ENCODE results near the gene TBK1. TPM values are rescaled to one million over a fixed set of nuclear protein-coding genes. Genes with fewer than 3 reads are reported as not detected.

TBK1 gene
- total and polyA plus RNA-seq, 10 of the 15 experiments (the other 5 are each of a cell fraction or from before 2014, with no cell fraction given): 13.4 to 49.3 (median 37.7) TPM

DNA sequence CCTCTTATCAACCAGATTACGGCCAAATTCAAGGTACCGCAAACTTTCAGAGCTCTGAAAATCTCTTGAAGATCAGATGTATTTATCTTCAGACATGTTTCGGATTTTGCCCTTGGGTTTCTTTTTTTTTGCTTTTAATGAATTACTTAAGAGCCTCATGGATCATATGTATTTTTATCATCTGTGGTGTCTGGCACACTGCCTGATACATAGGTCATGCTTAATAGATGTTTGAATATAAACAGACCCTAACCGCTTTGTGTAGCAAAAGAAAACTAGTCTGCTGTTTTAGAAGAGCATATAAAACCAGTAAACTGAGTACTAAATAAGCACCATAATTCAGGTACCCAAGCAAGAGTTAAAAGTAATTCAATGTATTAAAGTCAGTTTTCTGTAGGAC, 20.1 kb upstream of the TBK1 start:
- TF ChIP-seq, protein P1, sequence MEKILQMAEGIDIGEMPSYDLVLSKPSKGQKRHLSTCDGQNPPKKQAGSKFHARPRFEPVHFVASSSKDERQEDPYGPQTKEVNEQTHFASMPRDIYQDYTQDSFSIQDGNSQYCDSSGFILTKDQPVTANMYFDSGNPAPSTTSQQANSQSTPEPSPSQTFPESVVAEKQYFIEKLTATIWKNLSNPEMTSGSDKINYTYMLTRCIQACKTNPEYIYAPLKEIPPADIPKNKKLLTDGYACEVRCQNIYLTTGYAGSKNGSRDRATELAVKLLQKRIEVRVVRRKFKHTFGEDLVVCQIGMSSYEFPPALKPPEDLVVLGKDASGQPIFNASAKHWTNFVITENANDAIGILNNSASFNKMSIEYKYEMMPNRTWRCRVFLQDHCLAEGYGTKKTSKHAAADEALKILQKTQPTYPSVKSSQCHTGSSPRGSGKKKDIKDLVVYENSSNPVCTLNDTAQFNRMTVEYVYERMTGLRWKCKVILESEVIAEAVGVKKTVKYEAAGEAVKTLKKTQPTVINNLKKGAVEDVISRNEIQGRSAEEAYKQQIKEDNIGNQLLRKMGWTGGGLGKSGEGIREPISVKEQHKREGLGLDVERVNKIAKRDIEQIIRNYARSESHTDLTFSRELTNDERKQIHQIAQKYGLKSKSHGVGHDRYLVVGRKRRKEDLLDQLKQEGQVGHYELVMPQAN (conservative IDR thresholded peaks at IDR 0.05): no peak
- SMC1A ChIA-PET (ENCODE audit: uncharacterized antibody, unreplicated experiment): interaction anchor here (0.8 to 1.4 kb wide), 2 partner anchors 14 to 41 kb away, joined by 3 to 4 read pairs; no protein-coding TSS in a partner anchor
- POLR2A ChIA-PET: no interaction called here
- H3K9me3 ChIP-seq (replicated peaks; ENCODE audit: control insufficient read depth, insufficient read depth, low read length): no peaks in the 10 kb centered on the region
- BruUV-seq (replicated peaks): no TSS peak
- H3K9ac ChIP-seq (ENCODE audit: control insufficient read depth, insufficient read depth, low read length): no peak overlapping the region
- DNase-seq (ENCODE audit: low read depth, low spot score) (no peak), ATAC-seq (no peak), FAIRE-seq (no peak)
- no peak overlapping the region for H3K4me2 ChIP-seq (ENCODE audit: control insufficient read depth, insufficient read depth)
- H3K27me3 ChIP-seq (replicated peaks in 1 of 2; ENCODE audit: control insufficient read depth in 2 of 2, insufficient read depth in 2 of 2, low read length in 1 of 2): no peaks in the 10 kb centered on the region
- H4K20me1 ChIP-seq (ENCODE audit: control insufficient read depth, insufficient read depth): no peaks in the 10 kb centered on the region
- RAD21 ChIA-PET (ENCODE audit: unreplicated experiment): no interaction called here
- in situ Hi-C loops (cut with MboI): no loop called here
- CTCF ChIA-PET: interaction anchor here (1.0 kb wide), 2 partner anchors 10 to 175 kb away, joined by 3 to 4 read pairs; no protein-coding TSS in a partner anchor
- H3K27ac ChIP-seq (ENCODE audit: control insufficient read depth, insufficient read depth): no peak overlapping the region
- H3K4me3 ChIP-seq: no peak overlapping the region
- peaks cover 0 to 29% of the 10 kb centered on the region in 2 experiments for H3K36me3 ChIP-seq (ENCODE audit: control insufficient read depth in 2 of 2, insufficient read depth in 2 of 2, low read length in 1 of 2)
- 94% methylated on average over 4 of the region's 4 CpGs for WGBS (ENCODE audit: insufficient coverage, insufficient replicate concordance, low lambda C conversion rate, missing lambda C conversion rate)
- no peaks in the 10 kb centered on the region for H3K4me1 ChIP-seq (ENCODE audit: control insufficient read depth, insufficient read depth, low read length)
- intact Hi-C loops (cut with micrococcal nuclease; ENCODE audit: unreplicated experiment): no loop called here
- H2AFZ ChIP-seq (ENCODE audit: control insufficient read depth, low read depth, low read length): no peak overlapping the region
- no peaks in the 10 kb centered on the region for H3K79me2 ChIP-seq (ENCODE audit: control insufficient read depth, insufficient read depth, low read length)

DNA sequence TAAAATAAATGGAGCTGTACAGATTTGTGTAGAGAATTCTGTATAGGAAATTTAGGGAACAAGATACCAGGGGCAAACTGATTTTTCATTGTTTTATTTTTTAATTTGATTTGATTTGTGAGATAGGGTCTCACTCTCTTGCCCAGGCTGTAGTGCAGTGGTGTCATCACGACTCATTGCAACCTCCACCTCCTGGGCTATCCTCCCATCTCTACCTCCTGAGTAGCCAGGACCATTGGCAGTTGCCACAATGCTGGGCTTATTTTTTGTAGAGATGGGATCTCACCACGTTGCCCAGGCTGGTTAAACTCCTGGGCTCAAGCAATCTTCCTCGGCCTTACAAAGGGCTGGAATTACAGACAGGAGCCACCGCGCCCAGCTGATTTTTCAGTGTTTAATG, 18.0 kb upstream of the TBK1 start:
- H4K20me1 ChIP-seq (ENCODE audit: control insufficient read depth, insufficient read depth): no peaks in the 10 kb centered on the region
- H3K36me3 ChIP-seq (ENCODE audit: control insufficient read depth in 2 of 2, insufficient read depth in 2 of 2, low read length in 1 of 2): peaks cover 1 to 29% of the 10 kb centered on the region in 2 experiments
- CTCF ChIA-PET: no interaction called here
- H3K79me2 ChIP-seq (ENCODE audit: control insufficient read depth, insufficient read depth, low read length): no peaks in the 10 kb centered on the region
- no peak overlapping the region for H2AFZ ChIP-seq (ENCODE audit: control insufficient read depth, low read depth, low read length)
- DNase-seq (ENCODE audit: low read depth, low spot score): no peak
- in situ Hi-C loops (cut with MboI): no loop called here
- H3K9ac ChIP-seq (ENCODE audit: control insufficient read depth, insufficient read depth, low read length): no peak overlapping the region
- intact Hi-C loops (cut with micrococcal nuclease; ENCODE audit: unreplicated experiment): no loop called here
- H3K4me2 ChIP-seq (ENCODE audit: control insufficient read depth, insufficient read depth): no peak overlapping the region
- no peak overlapping the region for H3K27ac ChIP-seq (ENCODE audit: control insufficient read depth, insufficient read depth)
- RAD21 ChIA-PET (ENCODE audit: unreplicated experiment): no interaction called here
- no TSS peak for BruUV-seq (replicated peaks)
- no peak overlapping the region for H3K4me3 ChIP-seq
- no peak for FAIRE-seq
- H3K9me3 ChIP-seq (replicated peaks; ENCODE audit: control insufficient read depth, insufficient read depth, low read length): no peaks in the 10 kb centered on the region
- no peak for TF ChIP-seq BCL11A (IDR thresholded peaks at IDR 0.05; ENCODE audit: low read depth, low read length)
- no peak for TF ChIP-seq ZZZ3 (IDR thresholded peaks at IDR 0.05; ENCODE audit: control insufficient read depth, insufficient read length, low read depth)
- TF ChIP-seq IKZF2 (IDR thresholded peaks at IDR 0.05): no peak
- H3K27me3 ChIP-seq (replicated peaks in 1 of 2; ENCODE audit: control insufficient read depth in 2 of 2, insufficient read depth in 2 of 2, low read length in 1 of 2): no peaks in the 10 kb centered on the region
- WGBS (ENCODE audit: insufficient coverage, insufficient replicate concordance, low lambda C conversion rate, missing lambda C conversion rate): 97% methylated on average over 5 of the region's 5 CpGs
- ATAC-seq: no peak
- no peaks in the 10 kb centered on the region for H3K4me1 ChIP-seq (ENCODE audit: control insufficient read depth, insufficient read depth, low read length)
- POLR2A ChIA-PET: no interaction called here
- SMC1A ChIA-PET (ENCODE audit: uncharacterized antibody, unreplicated experiment): no interaction called here

Data from GM12878 (cell line).